ENCODE results near the gene LZTR1.

Gene LZTR1

DNA sequence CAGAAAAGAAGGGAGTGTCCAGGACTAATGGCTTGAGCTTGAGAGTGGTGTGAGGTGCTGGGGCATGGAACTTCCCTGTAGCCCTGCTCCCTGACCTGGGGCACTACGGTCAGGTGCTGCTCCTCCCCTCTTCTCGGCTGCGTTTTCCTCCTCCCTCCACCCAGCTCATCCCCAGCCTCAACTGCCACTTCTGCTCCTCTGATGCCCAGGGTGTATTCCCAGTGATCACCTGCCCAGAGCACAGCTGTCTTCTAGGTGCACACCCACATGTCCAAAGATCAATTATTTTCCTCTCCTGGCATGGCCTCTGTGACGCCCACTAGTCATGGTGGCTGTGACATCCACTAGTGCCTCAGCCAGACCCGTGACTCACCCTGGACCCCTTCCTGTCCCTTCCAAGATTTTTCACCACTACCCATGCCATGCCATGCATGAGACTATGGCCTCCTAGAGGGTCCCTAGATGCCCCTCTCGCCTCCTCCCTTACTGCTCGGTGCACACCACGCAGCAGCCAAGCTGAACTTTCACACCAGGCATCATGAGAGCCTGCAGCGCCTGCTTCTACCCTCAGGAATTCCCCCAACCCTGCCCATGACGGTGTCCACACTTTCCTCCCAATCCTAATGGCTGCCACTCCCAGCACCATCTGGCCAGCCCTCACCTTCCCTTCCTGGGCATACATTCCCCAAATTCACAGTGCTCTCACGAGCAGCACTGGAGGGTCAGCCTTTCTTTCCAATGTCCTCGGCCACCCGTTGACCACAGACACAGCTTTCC is 34.7 kb downstream of the LZTR1 start:
- no peak for DNase-seq

DNA sequence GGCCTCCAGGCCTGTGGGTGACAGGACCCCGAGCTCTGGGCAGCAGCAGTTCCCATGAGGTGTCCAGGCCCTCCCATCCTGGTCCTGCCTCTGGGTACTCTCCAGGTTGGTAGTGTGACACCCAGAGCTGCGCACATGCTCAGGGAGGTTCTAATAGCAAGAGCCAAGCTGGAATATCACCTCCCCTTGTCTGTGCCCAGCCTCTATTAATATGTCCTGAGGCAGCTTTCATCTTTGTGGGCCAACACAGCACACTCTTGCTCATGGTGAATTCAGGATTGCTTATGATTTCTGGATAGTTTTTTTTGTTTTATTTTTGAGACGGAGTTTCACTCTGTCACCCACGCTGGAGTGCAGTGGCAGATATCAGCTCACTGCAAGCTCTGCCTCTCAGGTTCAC is 36.2 kb downstream of the LZTR1 start:
- DNase-seq, result no peak

DNA sequence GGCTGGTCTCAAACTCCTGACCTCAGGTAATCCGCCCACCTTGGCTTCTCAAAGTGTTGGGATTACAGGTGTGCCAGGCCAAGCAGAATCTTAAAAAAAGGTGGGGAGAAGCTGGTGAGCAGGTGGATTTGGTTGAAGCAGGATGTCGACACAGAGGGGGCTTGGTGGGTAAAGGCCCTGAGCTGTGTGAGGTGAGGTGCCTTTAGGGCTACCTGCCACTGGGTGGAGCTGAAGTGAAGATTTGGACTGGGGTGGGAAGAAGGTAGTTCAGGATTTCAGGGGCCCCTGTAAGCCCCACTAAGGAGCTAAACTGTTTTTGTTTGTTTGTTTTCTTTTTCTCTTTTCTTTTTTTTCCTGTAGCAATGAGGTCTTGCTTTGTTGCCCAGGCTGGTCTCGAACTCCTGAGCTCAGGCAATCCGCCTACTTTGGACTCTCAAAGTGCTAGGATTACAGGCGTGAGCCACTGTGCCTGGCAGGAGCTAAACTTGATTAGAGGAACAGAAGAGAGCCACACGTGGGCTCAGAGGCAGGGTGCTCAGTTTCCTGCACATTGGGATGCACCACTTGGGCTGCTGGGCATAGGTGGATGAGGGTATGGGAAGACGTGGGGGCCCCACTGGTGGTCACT is 38.8 kb downstream of the LZTR1 start:
- no peak for DNase-seq

DNA sequence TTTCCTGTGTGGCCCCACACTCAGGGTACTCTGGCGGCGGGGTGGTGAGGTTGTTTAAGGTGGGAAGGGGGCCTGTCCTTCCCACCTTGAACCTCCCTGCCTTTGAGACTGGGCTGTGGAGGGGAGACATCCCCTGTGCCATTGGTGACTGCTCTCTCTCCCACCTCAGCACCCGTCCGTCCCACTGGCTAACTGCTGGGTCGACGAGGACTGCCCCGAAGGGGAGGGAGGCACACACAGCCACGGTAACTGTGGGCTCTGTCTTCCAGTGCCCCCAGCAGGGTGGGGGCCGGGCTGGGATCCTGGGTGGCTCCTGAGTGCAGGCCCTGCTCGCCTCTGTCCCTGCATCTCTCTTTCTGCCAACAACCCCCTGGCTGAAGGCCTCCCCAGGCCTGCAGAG is 40.4 kb downstream of the LZTR1 start:
- DNase-seq, result no peak

DNA sequence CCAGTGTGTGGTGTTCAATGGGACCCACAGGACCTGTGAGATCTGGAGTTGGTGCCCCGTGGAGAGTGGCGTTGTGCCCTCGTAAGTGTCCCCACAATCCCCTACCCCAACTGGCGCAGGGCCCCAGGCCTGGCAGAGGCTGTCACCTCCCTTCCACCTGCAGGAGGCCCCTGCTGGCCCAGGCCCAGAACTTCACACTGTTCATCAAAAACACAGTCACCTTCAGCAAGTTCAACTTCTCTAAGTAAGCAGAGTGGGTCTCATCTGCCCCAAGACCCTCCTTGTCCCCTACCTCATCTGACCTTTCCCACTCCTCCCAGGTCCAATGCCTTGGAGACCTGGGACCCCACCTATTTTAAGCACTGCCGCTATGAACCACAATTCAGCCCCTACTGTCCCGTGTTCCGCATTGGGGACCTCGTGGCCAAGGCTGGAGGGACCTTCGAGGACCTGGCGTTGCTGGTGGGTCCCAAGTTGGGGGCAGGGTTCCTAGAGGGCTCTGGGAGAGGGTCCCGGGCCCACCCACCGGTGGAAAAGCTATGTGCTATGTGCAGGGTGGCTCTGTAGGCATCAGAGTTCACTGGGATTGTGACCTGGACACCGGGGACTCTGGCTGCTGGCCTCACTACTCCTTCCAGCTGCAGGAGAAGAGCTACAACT is 41.0 kb downstream of the LZTR1 start:
- no peak for DNase-seq

DNA sequence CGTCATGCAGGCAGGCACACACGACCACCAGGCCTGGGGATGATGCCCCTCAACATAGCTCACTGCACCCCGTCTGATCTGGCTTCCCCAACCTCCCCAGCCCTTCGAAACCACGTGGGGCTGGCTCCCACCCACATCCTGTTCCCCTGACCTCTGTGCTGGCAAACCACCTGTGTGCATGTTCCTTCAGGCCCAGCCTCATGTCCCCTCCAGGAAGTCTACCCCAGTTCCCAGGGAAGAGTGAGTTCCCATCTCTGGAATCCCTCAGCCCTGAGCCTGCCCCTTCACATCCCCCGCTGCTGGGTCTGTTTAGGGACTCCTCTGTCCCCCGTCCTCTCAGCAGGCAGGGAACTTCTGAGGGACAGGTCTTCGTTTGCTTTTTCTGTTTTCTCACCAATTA is 43.2 kb downstream of the LZTR1 start:
- no peak for DNase-seq

DNA sequence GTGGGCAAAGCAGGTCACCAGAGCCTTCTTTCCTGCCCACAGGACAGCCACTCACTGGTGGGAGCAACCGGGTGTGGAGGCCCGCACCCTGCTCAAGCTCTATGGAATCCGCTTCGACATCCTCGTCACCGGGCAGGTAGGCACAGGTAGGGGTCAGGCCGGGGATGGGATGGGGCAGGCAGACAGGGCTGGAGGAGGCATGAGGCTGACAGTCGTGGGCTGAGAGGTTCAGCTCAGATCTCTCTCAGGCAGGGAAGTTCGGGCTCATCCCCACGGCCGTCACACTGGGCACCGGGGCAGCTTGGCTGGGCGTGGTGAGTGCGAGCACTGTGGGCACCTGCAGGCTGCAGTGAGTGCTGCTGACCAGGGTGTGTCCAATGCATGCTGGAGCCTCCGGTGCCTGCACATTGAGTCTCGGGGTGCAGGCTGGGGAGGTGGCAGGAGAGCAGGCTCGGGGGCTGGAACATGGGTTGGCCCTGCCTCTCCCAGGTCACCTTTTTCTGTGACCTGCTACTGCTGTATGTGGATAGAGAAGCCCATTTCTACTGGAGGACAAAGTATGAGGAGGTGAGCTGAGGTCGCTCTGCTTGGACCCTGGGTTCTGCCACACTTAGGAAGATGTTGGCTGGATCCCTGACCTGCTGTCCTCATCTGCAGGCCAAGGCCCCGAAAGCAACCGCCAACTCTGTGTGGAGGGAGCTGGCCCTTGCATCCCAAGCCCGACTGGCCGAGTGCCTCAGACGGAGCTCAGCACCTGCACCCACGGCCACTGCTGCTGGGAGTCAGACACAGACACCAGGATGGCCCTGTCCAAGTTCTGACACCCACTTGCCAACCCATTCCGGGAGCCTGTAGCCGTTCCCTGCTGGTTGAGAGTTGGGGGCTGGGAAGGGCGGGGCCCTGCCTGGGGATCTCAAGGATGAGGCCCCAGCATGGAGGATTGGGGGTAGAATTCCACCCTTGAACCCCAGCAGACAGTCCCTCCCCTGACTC is 44.0 kb downstream of the LZTR1 start:
- DNase-seq, result no peak

DNA sequence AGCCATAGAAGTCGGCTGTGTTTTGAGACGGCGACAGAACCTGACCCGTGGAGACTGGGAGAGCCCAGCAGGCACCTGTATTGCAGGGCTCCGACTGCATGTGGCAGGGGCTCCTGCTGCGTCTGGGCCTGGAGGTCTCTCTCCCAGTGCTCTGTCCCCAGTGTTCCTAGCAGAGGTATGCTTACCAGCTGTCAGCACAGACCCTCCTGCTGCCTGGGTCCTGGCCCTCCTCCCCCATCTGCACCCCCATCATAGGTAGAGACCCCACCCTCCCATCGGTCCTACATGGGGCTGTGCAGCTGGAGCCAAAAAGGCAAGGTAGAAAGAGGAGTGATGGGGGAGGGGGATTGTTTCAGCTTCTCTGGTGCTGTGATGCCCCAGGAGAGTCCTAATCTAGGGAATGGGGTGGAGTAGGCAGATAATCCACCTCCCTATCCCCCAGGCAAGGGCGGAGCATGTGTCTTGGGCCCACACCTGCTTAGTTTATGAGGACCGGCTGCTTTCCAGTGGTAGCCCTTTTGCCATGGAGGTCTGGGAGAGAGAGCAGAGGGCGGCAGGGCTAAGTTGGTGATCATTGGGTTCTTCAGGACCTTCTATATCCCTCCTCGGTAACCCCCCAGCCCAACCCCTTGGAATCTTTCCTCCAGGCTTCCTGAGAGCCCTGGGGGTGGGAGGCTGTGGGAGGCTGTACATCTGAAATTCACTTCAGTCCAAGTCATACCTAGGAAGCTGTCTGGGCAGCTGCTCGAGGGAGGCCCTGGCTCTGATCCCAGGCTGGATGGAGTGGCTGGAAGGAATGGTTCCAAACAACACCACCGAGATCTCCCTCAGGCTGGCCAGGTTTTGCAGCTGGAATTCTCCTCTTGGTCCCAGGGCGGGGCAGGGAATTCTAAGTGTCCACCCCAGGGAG is 44.9 kb downstream of the LZTR1 start:
- DNase-seq, result no peak

DNA sequence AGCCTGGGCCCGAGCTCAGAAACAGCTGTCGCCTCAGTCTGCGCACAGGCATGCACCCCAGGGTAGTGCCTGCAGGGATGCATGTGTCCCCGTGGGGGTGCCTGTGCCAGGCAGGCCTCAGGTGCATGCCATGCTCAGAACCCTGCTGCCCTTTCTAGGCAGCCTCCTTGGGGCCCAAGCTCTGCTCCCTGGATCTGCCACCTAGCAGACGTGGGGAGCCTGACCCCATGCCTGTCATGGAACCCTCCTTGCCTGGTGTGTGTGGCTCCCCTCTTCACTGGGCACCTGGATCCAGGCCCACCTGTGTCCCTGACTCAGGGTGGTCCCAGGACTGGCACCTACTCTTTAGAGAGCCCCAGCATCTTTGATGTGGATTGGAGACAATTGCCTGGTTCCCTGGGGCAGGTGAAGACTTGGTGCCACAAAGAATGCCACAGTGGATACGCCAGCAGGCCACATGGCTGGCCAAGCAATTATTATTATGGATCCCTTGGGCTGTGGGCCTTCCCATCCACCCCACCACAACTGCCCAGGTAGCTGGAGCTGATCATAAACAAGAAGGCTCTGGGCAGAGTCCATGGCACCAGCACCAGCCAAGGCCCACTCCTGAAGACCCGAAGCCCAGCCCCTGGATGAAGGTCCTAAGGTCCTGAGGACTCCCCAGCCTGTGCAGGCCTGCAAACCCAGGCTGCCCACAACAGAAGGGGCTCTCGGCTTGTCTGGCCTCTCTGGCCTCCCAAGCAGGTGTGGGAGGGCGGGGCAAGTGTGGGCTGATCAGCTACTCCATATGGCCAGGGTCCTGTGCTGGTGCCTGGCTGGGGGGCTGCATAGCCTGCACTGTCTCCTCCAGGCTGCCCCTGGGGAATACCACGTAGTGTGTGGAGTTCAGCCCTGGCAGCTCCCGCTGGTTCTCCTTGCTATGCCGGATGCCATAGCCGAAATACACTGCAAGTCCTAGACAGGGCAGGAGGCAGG is 46.5 kb downstream of the LZTR1 start:
- no peak for DNase-seq

DNA sequence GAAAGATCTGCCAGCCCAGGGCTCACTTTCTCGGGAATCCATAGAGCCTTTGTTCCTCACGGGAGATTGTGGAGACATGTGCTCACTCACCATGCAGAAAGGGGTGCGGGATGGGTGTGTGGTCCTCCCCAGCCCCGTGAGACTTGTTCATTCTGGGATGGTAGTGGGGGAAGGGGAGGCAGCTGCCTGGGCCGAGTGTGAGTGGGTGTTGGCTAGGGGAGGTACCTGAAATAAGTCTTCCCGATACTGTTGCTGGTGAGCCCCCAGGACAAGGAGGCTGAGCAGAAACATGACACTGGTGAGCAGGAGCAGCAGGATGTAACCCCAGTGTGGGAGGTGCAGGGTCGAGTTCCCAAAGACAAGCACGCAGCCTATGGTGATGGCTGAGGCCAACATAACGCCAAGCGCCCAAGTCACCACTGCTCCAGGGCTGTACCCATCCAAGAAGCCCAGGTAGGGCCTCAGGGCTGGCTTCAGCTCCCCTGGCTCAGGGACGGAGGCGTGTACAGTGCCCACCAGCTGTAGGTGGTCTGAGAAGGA is 47.5 kb downstream of the LZTR1 start:
- no peak for DNase-seq

DNA sequence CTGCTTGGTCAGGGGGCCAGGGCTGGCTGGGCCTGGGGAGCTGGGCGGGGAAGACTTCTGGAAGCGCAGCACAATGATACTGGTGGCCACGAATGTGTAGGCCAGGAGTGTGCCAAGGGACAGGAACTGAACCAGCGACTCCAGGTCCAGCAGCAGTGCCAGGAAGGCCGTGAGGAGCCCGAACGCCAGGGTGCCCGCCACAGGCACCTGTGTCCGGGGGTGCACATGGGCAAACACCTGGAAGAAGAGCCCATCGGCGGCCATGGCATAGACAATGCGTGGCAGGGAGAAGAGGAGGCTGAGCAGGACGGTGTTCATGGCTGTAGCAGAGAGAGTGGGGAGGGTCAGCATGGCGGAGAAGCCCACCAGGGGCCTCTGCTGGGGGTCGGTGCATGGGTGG is 47.9 kb downstream of the LZTR1 start:
- DNase-seq, result no peak

DNA sequence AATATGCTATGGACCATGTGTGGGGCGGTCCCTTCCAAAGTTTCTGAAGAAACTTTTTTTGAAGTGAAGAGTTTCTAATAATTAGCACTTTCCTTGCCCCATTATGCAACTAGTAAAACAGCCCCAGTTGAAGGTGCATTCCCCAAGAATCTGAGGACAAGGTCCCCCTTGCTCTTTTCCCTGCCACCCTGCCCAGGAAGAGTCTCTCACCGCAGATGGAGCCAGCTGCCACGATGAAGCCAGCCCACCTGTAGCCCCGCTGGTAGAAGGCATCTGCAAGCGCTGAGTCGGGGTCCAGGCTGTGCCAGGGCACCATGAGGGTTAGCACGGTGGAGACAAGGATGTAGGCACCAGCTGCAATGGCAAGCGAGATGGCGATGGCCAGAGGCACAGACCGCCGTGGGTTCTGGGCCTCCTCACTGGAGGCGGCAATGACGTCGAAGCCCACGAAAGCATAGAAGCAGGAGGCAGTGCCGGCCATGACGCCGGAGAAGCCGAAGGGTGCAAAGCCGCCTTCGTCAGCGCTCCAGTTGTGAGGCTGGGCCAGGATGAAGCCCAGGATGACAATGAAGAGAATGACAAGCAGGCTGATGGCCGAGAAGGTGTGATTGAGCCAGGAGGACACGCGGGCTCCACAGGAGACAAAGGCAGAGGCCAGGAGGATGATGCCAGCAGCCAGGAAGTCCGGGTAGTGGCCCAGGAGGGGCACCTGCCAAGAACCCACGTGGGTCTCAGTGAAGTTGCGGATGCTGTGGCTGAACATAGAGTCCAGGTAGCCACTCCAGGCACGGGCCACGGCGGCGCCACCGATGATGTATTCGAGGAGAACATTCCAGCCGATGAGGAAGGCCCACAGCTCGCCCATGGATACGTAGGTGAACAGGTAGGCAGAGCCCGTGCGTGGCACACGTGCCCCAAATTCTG is 48.8 kb downstream of the LZTR1 start:
- no peak for DNase-seq

DNA sequence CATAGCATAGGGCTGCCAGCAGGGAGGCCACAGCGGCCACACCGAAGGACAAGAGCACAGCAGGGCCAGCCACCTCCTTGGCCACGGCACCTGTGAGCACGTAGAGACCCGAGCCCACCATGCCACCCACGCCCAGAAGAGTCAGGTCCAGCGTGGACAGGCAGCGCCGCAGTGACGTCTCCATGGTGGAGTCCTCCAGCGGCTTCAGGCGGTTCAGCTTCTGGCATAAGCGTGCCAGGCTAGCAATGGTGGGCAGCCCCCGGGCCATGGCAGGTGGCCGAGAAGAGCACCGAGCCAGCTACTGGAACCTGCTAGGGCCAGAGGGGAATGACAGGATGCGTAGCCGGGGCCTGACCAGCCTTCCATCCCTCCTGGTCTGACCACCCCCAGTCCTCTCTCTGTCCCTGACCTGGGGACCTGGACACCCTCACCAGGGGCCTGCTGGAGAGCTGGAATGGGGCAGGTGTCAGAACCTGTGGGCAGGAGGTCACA is 49.5 kb downstream of the LZTR1 start:
- no peak for DNase-seq

DNA sequence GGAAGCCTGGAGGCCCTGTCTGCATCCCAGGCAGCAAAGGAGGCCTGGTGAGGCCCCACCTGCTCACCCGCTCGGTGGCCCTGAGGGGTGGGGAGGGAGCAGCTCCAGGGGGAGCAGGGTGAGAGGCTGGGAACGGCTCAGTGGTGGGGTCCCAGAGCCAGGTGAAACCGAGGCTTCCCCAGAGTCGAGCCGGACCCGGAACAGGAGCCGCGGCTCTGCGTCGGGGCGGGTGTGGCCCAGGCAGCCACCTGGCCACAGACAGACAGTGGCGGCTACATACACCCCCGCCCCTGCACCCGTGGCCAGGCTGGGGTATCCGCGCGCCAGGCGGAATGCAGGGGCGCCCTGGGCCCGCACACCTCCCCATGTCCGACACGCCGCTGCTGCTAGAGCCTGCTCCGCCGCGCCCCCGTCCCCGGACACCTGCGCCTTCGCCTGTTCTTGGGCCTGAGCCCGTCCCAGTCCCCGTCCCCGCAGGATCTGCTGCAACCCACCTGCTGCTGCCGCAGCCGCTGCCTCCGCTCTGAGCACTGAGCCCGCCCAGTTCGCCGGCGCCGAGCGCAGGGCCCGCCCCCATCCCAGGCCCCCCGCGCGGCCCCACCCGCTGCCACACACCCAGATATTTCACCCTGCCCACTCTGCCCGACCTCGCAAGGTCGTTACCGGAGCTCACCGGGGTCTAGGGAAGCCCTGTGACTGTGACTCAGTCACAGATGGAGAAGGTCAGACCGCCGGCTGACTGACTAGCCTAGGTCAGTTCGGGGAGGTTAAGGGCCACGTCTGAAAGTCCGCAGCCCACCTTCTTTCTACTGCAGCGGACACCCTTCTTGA is 50.2 kb downstream of the LZTR1 start, which contains the start of gene SLC7A4:
SLC7A4 (minus strand) TSS at position 525 of the 831 bp plus-strand sequence. CDS start 749 bp downstream, outside the sequence.
- no peak for DNase-seq

DNA sequence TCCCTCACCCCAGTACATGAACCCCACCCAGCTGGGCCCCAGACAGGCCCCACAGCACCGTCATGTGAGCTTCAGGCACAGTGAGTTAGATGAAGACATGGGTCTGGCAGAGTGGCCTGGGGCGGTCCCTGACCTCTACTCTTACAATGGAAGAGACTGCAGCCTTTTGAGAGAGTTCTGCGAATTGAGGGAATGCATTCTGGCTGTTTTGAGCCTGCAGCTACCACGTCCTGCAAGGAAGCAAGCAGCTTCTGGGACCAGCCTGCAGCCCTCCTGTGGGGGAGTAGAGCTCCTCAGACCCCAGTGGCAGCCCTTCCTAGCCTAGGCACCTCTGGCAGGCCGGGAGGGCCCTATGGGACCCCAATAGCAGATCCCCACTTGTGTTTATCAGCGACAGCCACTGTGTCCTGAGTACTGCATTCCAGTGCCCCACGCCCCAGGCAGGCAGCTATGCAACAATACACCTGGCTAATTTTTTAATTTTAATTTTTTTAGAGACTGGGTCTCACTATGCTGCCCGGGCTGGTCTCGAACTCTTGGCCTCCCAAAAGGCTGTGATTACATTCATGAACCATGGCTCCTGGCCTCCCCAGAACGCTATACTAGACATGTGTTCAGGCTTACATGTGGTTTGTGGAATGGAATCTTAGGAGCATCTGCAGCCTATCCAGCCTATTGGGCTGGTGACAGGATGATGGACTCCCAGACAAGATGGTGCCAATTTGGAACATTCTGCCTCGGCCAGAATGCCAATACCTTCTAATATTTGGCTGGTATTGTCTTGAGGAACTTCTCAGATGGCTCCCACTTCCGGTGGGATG is 51.0 kb downstream of the LZTR1 start:
- no peak for DNase-seq

DNA sequence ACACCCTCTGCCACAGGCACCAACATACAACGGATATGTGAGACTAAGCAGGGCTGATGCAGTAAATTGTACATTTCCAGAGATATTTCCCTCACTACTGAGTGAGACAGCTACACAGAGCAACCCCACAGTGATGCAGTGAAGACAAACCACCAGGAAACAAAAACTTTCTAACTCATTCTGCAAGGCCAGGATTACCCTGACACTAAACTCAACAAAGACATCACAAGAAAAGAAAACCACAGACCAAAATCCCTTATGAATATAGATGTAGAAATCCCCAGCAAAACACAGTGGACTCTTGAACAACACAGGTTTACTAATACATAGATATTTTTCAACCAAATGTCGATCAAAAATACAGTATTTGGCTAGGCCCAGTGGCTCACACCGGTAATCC is 51.8 kb downstream of the LZTR1 start:
- DNase-seq, result no peak

DNA sequence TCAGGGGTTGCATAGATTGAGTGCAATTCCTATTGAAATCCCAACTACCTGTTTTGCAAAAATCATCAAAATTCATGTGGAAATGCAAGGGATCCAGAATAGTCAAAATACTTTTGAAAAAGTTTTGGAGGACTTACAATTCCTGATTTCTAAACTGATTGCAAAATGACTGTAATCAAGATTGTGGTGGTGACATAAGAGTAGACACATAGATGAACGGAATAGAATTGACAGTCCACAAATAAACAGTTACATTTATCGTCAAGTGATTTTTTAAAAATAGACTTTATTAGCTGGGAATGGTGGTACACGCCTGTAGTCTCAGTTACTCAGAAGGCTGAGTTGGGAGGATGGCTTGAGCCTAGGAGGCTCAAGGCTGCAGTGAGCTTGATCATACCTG is 52.9 kb downstream of the LZTR1 start:
- DNase-seq, result no peak
